Transverse colon (tissue), 4 donors: Measurements from ENCODE around the gene PDPN. TPM values are rescaled to one million over a fixed set of nuclear protein-coding genes. Genes with fewer than 3 reads are reported as not detected.
A peak's percentile ranks its signal among the peaks of the same experiment; 100 is the strongest.

Experiments used
- DNase-seq: peaks from one replicate; pipeline ENCODE4 v3.0.0-alpha.2; 2019
- H3K27ac ChIP-seq, 4 donors: fragments of 200-600 bp; sonication (generic); 2 replicates each; pipeline ENCODE4 v1.5.1; 2016 to 2018; ENCODE audit warnings: inconsistent platforms in 4 of 4
- H3K27me3 ChIP-seq: fragments of 200-600 bp; sonication (generic); 2 replicates; pipeline ENCODE4 v1.5.1; 2017; ENCODE audit warnings: inconsistent platforms
- H3K36me3 ChIP-seq, 4 donors: fragments of 200-600 bp; sonication (generic); 2 replicates each; pipeline ENCODE4 v1.5.1; 2017 to 2019; ENCODE audit warnings: inconsistent platforms in 4 of 4
- H3K4me1 ChIP-seq, 4 donors: fragments of 200-600 bp; sonication (generic); 2 replicates each; pipeline ENCODE4 v1.5.1; 2017 to 2020; ENCODE audit warnings: inconsistent platforms in 4 of 4
- H3K4me3 ChIP-seq, 4 donors: fragments of 200-600 bp; sonication (generic); 1 replicate in 1 of 4; 2 replicates in 3 of 4; pipeline versions ENCODE4 v1.5.1 to v1.6.1; 2017 to 2019; ENCODE audit warnings: inconsistent platforms in 4 of 4
- H3K9me3 ChIP-seq, 2 donors: fragments of 200-600 bp; sonication (generic); 2 replicates each; pipeline ENCODE4 v1.5.1; 2017 to 2019; ENCODE audit warnings: inconsistent platforms in 2 of 2
- CTCF ChIP-seq, 5 experiments: fragments of 200-600 bp in 3 of 5; fragments of 450-650 bp in 2 of 5; sonication (generic) in 3 of 5; IDR thresholded peaks; 1 replicate in 2 of 5; 2 replicates in 3 of 5; pipeline ENCODE4 v1.5.1; 2016 to 2017; ENCODE audit warnings: antibody characterized with exemption in 5 of 5, inconsistent platforms in 3 of 5, mild to moderate bottlenecking in 2 of 5, moderate library complexity in 1 of 5
- EP300 ChIP-seq: sonication (generic); formaldehyde crosslinking; IDR thresholded peaks from one replicate; pipeline ENCODE4 v1.6.1; 2017; ENCODE audit warnings: antibody characterized with exemption, low read depth
- POLR2A ChIP-seq: fragments of 450-650 bp; IDR thresholded peaks from one replicate; pipeline ENCODE4 v1.6.1; 2016; ENCODE audit warnings: antibody characterized with exemption, mild to moderate bottlenecking, moderate library complexity
- POLR2AphosphoS5 ChIP-seq, 3 donors: sonication (generic); formaldehyde crosslinking; IDR thresholded peaks; one replicate each; pipeline ENCODE4 v1.6.1; 2016; ENCODE audit warnings: antibody characterized with exemption in 3 of 3
- WGBS, 2 donors: methylation state at CpG; one replicate each; pipeline ENCODE4 v1.1.5; 2018; ENCODE audit warnings: low coverage in 1 of 2; 5-methylcytosine and 5-hydroxymethylcytosine counted together
- in situ Hi-C, 4 donors: fragments of 200-750 bp; cut with MboI; loops; one replicate each; pipeline versions ENCODE4 v1.15.0 to v1.15.1; 2017; ENCODE audit warnings: low sequenced_read_pairs in 3 of 4, low pct_ligation_motif_present in 1 of 4, low pct_unique_long_range_greater_than_20kb in 1 of 4
- intact Hi-C: fragments of 100-400 bp; cut with DNase I; formaldehyde crosslinking; loops from one replicate; pipeline ENCODE4 v1.15.1; 2023; ENCODE audit warnings: low total_unique reads
- total RNA-seq, 4 donors: library from RNA; depleted of rRNA; stranded (reverse); fragments of >200 nt; gene quantifications; one replicate each; pipeline ENCODE4 v1.1.0, GENCODE V29; 2016

PDPN gene
- 10 to 100 TPM in 1 of 4 donors, 1 to 10 TPM in 3; 3.4 to 11.7 (median 5.6) TPM for total RNA-seq

GRCh38 chr1:13583595-13583965 is at the start of gene PDPN:
Gene PDPN, plus strand, starts transcription at chr1:13583832. Its CDS starts 202 bp downstream, at chr1:13584034.
- no peak for TF ChIP-seq EP300
- no peak for TF ChIP-seq POLR2A
- no peak for TF ChIP-seq CTCF (IDR thresholded peaks at IDR 0.05)
- TF ChIP-seq POLR2AphosphoS5 (IDR thresholded peaks at IDR 0.05): no peak
- Histone ChIP-seq H3K9me3 (no peaks in the 10 kb centered on the region), H3K4me3 (peak within 1 kb of the TSS; percentile 9 to 50 (median 41)), H3K36me3 (no peaks in the 10 kb centered on the region), H3K4me1 (no peaks in the 10 kb centered on the region), H3K27ac (peak within 1 kb of the TSS; percentile 70 to 82 (median 79)), H3K27me3 (peaks cover 48% of the 10 kb centered on the region)
- in situ Hi-C loops: no loop called here
- WGBS, 2 donors: 13% methylated on average over 29 of the region's 29 CpGs; no CpG with 5 or more reads in 1 of the 2 donors
- peak; percentile 18 for DNase-seq
- intact Hi-C loops: no loop called here

GRCh38 chr1:13535227-13535626 is 48.4 kb upstream of the PDPN start:
- Histone ChIP-seq H3K4me3 (no peak overlapping the region), H3K27ac (no peak overlapping the region), H3K36me3 (no peaks in the 10 kb centered on the region), H3K27me3 (no peaks in the 10 kb centered on the region), H3K4me1 (no peaks in the 10 kb centered on the region), H3K9me3 (no peaks in the 10 kb centered on the region)
- DNase-seq: no peak
- intact Hi-C loops (loop anchor here (5.0 kb wide), 1 partner anchor 1183 kb away; no protein-coding TSS in a partner anchor), in situ Hi-C loops (no loop called here)
- 67 to 84% methylated on average over 4 to 6 of the region's 6 CpGs for WGBS, 2 donors
- TF ChIP-seq EP300 (no peak), POLR2A (no peak), POLR2AphosphoS5 (IDR thresholded peaks at IDR 0.05) (no peak), CTCF (IDR thresholded peaks at IDR 0.05) (no peak)

GRCh38 chr1:13536571-13536970 is 47.1 kb upstream of the PDPN start:
- no peak overlapping the region for H3K27ac ChIP-seq
- no peaks in the 10 kb centered on the region for H3K27me3 ChIP-seq
- intact Hi-C loops (loop anchor here (5.0 kb wide), 1 partner anchor 1184 kb away; no protein-coding TSS in a partner anchor), in situ Hi-C loops (no loop called here)
- H3K36me3 ChIP-seq: no peaks in the 10 kb centered on the region
- no peak overlapping the region for H3K4me3 ChIP-seq
- no peaks in the 10 kb centered on the region for H3K4me1 ChIP-seq
- 60 to 68% methylated on average over 1 to 4 of the region's 4 CpGs for WGBS, 2 donors
- DNase-seq: no peak
- H3K9me3 ChIP-seq: no peaks in the 10 kb centered on the region
- TF ChIP-seq EP300: no peak
- TF ChIP-seq POLR2AphosphoS5 (IDR thresholded peaks at IDR 0.05): no peak
- no peak for TF ChIP-seq POLR2A
- no peak for TF ChIP-seq CTCF (IDR thresholded peaks at IDR 0.05)

- no peaks in the 10 kb centered on the region for H3K4me1 ChIP-seq
- H3K4me3 ChIP-seq: no peak overlapping the region
- no peaks in the 10 kb centered on the region for H3K9me3 ChIP-seq
- H3K36me3 ChIP-seq: no peaks in the 10 kb centered on the region
- DNase-seq: no peak
- intact Hi-C loops (loop anchor here (5.0 kb wide), 1 partner anchor 1187 kb away; no protein-coding TSS in a partner anchor), in situ Hi-C loops (no loop called here)
- no peak overlapping the region for H3K27ac ChIP-seq
- no peaks in the 10 kb centered on the region for H3K27me3 ChIP-seq
- 83 to 93% methylated on average over 1 to 2 of the region's 2 CpGs for WGBS, 2 donors
- TF ChIP-seq EP300 (no peak), CTCF (IDR thresholded peaks at IDR 0.05) (no peak), POLR2AphosphoS5 (IDR thresholded peaks at IDR 0.05) (no peak), POLR2A (no peak)
Observed at GRCh38 chr1:13538832-13539231, 44.8 kb upstream of the PDPN start.
